Measurements from ENCODE around the gene EEF1AKMT4. TPM values are rescaled to one million over a fixed set of nuclear protein-coding genes. Genes with fewer than 3 reads are reported as not detected.
A peak's percentile ranks its signal among the peaks of the same experiment; 100 is the strongest.

The EEF1AKMT4 gene
- total RNA-seq, 1 experiment from 2014 or later = 7.3 TPM

DNA sequence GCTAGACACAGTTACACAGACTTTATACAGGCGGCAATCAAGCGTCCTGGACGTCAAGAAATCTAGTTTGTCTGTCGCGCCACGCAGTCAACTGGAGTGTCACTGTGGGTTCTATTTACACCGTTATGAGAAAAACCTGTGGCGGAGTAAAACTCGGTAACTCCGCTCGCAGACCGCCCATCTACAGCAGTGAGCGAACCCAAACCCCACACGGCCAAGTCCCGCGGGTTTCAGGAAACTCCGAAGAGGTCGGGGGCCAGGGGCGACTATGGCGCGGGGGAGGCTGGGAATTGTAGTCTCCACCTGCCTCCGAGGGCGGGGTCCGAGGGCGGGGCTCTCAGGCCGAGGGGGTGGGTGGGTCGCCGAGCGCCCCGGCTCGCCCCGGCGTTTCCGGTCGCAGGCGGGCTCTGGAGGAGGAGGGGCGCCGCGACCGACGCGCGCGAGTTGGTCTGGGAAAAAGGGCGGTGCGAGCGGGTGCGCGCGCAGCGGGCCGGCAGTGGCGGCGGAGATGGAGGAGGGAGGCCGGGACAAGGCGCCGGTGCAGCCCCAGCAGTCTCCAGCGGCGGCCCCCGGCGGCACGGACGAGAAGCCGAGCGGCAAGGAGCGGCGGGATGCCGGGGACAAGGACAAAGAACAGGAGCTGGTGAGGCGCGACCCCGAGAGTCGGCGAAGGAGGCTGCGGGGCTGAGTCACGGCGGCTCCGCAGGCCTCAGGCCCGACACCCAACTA is 49.5 kb downstream of the EEF1AKMT4 start, which contains the start of gene PSMD2:
PSMD2 (plus strand) TSS at position 483 of the 729 bp plus-strand sequence; CDS start at position 509, 26 bp downstream.
- DNase-seq (ENCODE audit: low read depth) = peak; percentile 96

DNA sequence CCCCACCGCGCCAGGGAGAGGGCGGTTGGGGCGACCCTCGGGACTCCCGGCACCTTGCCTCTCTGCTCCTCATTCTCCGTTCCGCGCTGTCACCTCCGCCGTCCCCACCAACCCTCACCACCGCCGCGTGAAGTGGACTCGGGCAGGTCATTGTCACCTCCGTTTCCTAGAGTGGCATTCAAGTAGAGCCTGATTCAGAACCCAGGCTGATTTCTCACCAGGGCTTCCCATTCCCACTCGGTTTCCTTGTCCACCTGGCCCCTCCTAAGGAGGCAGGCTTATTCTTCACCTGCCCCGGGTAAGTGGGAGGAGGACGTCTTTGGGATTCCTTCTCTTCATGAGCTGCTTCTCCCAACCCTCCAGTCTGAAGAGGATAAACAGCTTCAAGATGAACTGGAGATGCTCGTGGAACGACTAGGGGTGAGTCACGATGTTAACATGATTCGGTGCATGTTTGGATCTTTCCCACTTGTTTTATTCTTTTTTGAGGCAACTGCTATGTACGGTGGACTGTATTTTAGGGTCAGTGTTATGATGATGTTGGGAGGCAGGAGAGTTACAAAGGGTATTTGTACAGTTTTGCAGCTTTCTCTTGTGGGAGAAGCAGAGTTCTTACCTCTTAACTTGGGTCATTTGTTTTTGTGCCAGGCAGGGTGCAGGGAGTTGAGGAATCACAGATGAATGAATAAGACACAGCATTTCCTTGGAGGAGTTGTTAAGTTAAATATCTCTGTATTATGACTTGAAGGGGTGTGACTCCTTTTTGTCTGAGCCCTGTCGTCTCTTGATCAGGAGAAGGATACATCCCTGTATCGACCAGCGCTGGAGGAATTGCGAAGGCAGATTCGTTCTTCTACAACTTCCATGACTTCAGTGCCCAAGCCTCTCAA is 50.3 kb downstream of the EEF1AKMT4 start:
- peak; percentile 51 for DNase-seq (ENCODE audit: low read depth)

DNA sequence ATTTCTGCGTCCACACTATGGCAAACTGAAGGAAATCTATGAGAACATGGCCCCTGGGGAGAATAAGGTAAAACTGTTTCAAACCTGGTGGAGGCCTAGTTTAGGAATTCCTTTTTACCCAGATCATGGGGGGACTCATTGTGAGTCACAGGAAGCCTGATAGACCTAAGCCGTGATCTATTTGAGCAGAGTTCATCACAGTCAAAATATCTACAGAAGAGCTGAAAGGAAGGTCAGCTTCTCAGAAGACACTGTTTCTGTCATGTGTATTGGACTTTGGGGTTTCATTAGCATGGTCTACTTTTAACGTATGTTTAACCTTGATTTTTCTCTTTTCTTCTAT is 50.9 kb downstream of the EEF1AKMT4 start:
- DNase-seq (ENCODE audit: low read depth) = peak; percentile 73

DNA sequence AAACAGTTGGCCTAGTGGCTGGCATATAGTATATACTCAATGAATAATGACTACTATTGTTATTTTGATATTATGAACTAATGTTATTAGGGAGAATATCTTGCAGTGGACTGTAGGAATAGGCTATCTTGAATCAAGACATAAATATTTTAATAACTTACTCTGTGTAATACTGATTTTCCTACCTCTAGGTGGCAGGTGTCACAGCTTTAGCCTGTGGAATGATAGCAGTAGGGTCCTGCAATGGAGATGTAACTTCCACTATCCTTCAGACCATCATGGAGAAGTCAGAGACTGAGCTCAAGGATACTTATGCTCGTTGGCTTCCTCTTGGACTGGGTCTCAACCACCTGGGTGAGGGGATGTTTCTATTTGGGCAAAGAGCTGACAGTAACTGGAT is 56.1 kb downstream of the EEF1AKMT4 start:
- DNase-seq (ENCODE audit: low read depth) = peak; percentile 27

DNA sequence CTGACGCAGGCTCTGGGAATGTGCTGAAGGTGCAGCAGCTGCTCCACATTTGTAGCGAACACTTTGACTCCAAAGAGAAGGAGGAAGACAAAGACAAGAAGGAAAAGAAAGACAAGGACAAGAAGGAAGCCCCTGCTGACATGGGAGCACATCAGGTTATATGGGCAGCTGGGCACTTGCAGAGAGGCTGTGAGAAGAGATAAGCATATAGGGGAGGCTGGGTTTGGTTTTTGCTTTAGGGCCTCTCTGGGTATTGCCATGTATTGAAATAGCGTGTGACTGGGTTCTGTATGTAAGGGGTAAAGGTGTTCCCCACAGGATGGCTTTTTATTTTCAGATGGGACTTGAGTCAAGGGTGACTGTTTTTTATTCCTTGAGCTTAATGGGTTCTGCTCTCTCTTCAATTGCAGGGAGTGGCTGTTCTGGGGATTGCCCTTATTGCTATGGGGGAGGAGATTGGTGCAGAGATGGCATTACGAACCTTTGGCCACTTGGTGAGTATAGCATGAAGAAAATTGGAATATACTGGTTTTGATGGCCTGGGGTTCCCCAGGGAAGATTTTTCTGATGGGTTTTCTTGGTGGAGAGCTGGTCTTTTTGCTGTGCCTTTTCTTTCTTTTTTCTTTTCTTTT is 57.0 kb downstream of the EEF1AKMT4 start:
- no peak for DNase-seq (ENCODE audit: low read depth)

- no peak for DNase-seq (ENCODE audit: low read depth)
Observed at GRCh38 chr3:184307915-184308314, 58.4 kb downstream of the EEF1AKMT4 start.

Other genes with a start within 250 kb of the EEF1AKMT4 start
- gene ABCC5, start 231.8 kb upstream of the EEF1AKMT4 start, total RNA-seq (2014; rRNA removed; shearing (Covaris generic)) = 7.2 and 10.1 TPM in 2 replicates
- gene HTR3D, start 217.9 kb upstream of the EEF1AKMT4 start, total RNA-seq (2014; rRNA removed; shearing (Covaris generic)) = not detected in 2 replicates
- not detected in 2 replicates for gene HTR3C, start 196.6 kb upstream of the EEF1AKMT4 start, total RNA-seq (2014; rRNA removed; shearing (Covaris generic))
- gene HTR3E, start 152.6 kb upstream of the EEF1AKMT4 start, total RNA-seq (2014; rRNA removed; shearing (Covaris generic)) = not detected in 2 replicates
- 42.1 and 52.0 TPM in 2 replicates for gene EIF2B5, start 114.3 kb upstream of the EEF1AKMT4 start, total RNA-seq (2014; rRNA removed; shearing (Covaris generic))
- gene DVL3, start 94.3 kb upstream of the EEF1AKMT4 start, total RNA-seq (2014; rRNA removed; shearing (Covaris generic)) = 21.9 and 27.8 TPM in 2 replicates
- 699 and 754 TPM in 2 replicates for gene AP2M1, start 74.8 kb upstream of the EEF1AKMT4 start, total RNA-seq (2014; rRNA removed; shearing (Covaris generic))
- 27.2 and 33.4 TPM in 2 replicates for gene ABCF3, start 63.5 kb upstream of the EEF1AKMT4 start, total RNA-seq (2014; rRNA removed; shearing (Covaris generic))
- gene VWA5B2, start 20.1 kb upstream of the EEF1AKMT4 start, total RNA-seq (2014; rRNA removed; shearing (Covaris generic)) = not detected in 2 replicates
- gene ALG3, start 710 bp upstream of the EEF1AKMT4 start, total RNA-seq (2014; rRNA removed; shearing (Covaris generic)) = 67.0 and 71.2 TPM in 2 replicates
- 0.29 and 0.96 TPM in 2 replicates for gene CAMK2N2, start 11.9 kb downstream of the EEF1AKMT4 start, total RNA-seq (2014; rRNA removed; shearing (Covaris generic))
- not detected in 2 replicates for gene ECE2, start 26.4 kb downstream of the EEF1AKMT4 start, total RNA-seq (2014; rRNA removed; shearing (Covaris generic))
- 542 and 803 TPM in 2 replicates for gene PSMD2, start 49.6 kb downstream of the EEF1AKMT4 start, total RNA-seq (2014; rRNA removed; shearing (Covaris generic))
- gene EIF4G1, start 64.9 kb downstream of the EEF1AKMT4 start, total RNA-seq (2014; rRNA removed; shearing (Covaris generic)) = 164 and 173 TPM in 2 replicates
- 10.6 and 12.0 TPM in 2 replicates for gene FAM131A, start 87.9 kb downstream of the EEF1AKMT4 start, total RNA-seq (2014; rRNA removed; shearing (Covaris generic))
- gene CLCN2, start 111.9 kb downstream of the EEF1AKMT4 start, total RNA-seq (2014; rRNA removed; shearing (Covaris generic)) = 3.0 and 6.3 TPM in 2 replicates
- 146 and 181 TPM in 2 replicates for gene POLR2H, start 112.0 kb downstream of the EEF1AKMT4 start, total RNA-seq (2014; rRNA removed; shearing (Covaris generic))
- not detected in 2 replicates for gene THPO, start 128.5 kb downstream of the EEF1AKMT4 start, total RNA-seq (2014; rRNA removed; shearing (Covaris generic))
- not detected in 2 replicates for gene CHRD, start 130.4 kb downstream of the EEF1AKMT4 start, total RNA-seq (2014; rRNA removed; shearing (Covaris generic))